Activated B cell treated with CpG ODN at 0.5 μM for 24 hours (primary cell): ENCODE measurements around the gene NME4. TPM values are rescaled to one million over a fixed set of nuclear protein-coding genes. Genes with fewer than 3 reads are reported as not detected.

ENCODE experiments used
- ATAC-seq: fragments of 200-7000 bp; cut with Tn5 transposase; one replicate; pipeline ENCODE4 v1.10.0; 2021; ENCODE audit warnings: low read depth, mild to moderate bottlenecking, moderate library complexity
- CTCF ChIA-PET: fragments of 350-600 bp; sonication (Branson Sonifier 250); formaldehyde crosslinking; loops from one replicate; lab custom pipeline; 2021; ENCODE audit warnings: antibody characterized with exemption; lab: Charles Lee
- POLR2A ChIA-PET: fragments of 350-600 bp; sonication (Branson Sonifier 250); formaldehyde crosslinking; loops from one replicate; lab custom pipeline; 2021; ENCODE audit warnings: antibody characterized with exemption; lab: Charles Lee
- DNase-seq: peaks from one replicate; pipeline ENCODE4 v3.0.0; 2022
- H3K27ac Mint-ChIP-seq: one replicate; pipeline ENCODE4 v1.8.0; 2020; ENCODE audit warnings: mixed read lengths
- H3K27me3 Mint-ChIP-seq: one replicate; pipeline ENCODE4 v1.8.0; 2021; ENCODE audit warnings: mixed read lengths
- H3K36me3 Mint-ChIP-seq: one replicate; pipeline ENCODE4 v1.8.0; 2021; ENCODE audit warnings: low read depth, mixed read lengths
- H3K4me1 Mint-ChIP-seq: one replicate; pipeline ENCODE4 v1.8.0; 2021; ENCODE audit warnings: mixed read lengths
- H3K4me3 Mint-ChIP-seq: one replicate; pipeline ENCODE4 v1.8.0; 2020; ENCODE audit warnings: mild to moderate bottlenecking, mixed read lengths
- H3K9me3 Mint-ChIP-seq: one replicate; pipeline ENCODE4 v1.8.0; 2020; ENCODE audit warnings: mixed read lengths
- CTCF ChIP-seq: fragments of 200-600 bp; IDR thresholded peaks from one replicate; pipeline ENCODE4 v1.8.0; 2022; ENCODE audit warnings: antibody characterized with exemption, mild to moderate bottlenecking
- intact Hi-C: fragments of 100-400 bp; cut with micrococcal nuclease; formaldehyde crosslinking; loops from one replicate; pipeline ENCODE4 v1.15.1; 2024
- total RNA-seq: library from RNA; stranded (reverse); gene quantifications from 2 replicates; pipeline ENCODE4 v1.2.3, GENCODE V29; 2022

Gene NME4
- total RNA-seq, 1 donor from 2014 or later, result 29.9 TPM

- Mint-ChIP-seq H3K27ac (no peak overlapping the region), H3K27me3 (no peaks in the 10 kb centered on the region), H3K4me3 (no peak overlapping the region), H3K4me1 (peaks cover 19% of the 10 kb centered on the region), H3K36me3 (peaks cover 14% of the 10 kb centered on the region), H3K9me3 (no peaks in the 10 kb centered on the region)
- DNase-seq, result no peak
- TF ChIP-seq CTCF, result no peak
- CTCF ChIA-PET, result no interaction called here
- POLR2A ChIA-PET, result no interaction called here
- no peak for ATAC-seq
- intact Hi-C loops, result no loop called here
Observed at GRCh38 chr16:444027-444426, 47.0 kb downstream of the NME4 start.

- POLR2A ChIA-PET, result no interaction called here
- H3K36me3 Mint-ChIP-seq, result peaks cover 9% of the 10 kb centered on the region
- H3K27me3 Mint-ChIP-seq, result no peaks in the 10 kb centered on the region
- intact Hi-C loops, result no loop called here
- no peak overlapping the region for H3K27ac Mint-ChIP-seq
- H3K4me1 Mint-ChIP-seq, result peaks cover 25% of the 10 kb centered on the region
- no peaks in the 10 kb centered on the region for H3K9me3 Mint-ChIP-seq
- H3K4me3 Mint-ChIP-seq, result no peak overlapping the region
- DNase-seq (no peak), ATAC-seq (no peak)
- TF ChIP-seq CTCF, result no peak
- CTCF ChIA-PET, result no interaction called here
Observed at GRCh38 chr16:445566-445965, 48.6 kb downstream of the NME4 start.

Other genes starting within 250 kb of the NME4 start
- gene HBZ, start 244.6 kb upstream of the NME4 start, total RNA-seq, result not detected in 2 replicates
- not detected in 2 replicates for gene HBM, start 231.2 kb upstream of the NME4 start, total RNA-seq
- gene HBA2, start 224.3 kb upstream of the NME4 start, total RNA-seq, result 90.7 and 104 TPM in 2 replicates
- gene HBA1, start 220.5 kb upstream of the NME4 start, total RNA-seq, result 109 and 111 TPM in 2 replicates
- gene HBQ1, start 216.7 kb upstream of the NME4 start, total RNA-seq, result not detected in 2 replicates
- gene LUC7L, start 167.8 kb upstream of the NME4 start, total RNA-seq, result 85.0 and 100 TPM in 2 replicates
- gene FAM234A, start 162.4 kb upstream of the NME4 start, total RNA-seq, result 45.9 and 49.6 TPM in 2 replicates
- not detected in 2 replicates for gene RGS11, start 121.3 kb upstream of the NME4 start, total RNA-seq
- gene ARHGDIG, start 116.6 kb upstream of the NME4 start, total RNA-seq, result not detected in 2 replicates
- not detected in 2 replicates for gene PDIA2, start 114.0 kb upstream of the NME4 start, total RNA-seq
- 27.9 and 30.6 TPM in 2 replicates for gene AXIN1, start 44.5 kb upstream of the NME4 start, total RNA-seq
- gene MRPL28, start 26.7 kb upstream of the NME4 start, total RNA-seq, result 82.4 and 87.3 TPM in 2 replicates
- gene PGAP6, start 15.2 kb upstream of the NME4 start, total RNA-seq, result 38.4 and 44.5 TPM in 2 replicates
- gene DECR2, start 4.7 kb downstream of the NME4 start, total RNA-seq, result 4.4 and 6.7 TPM in 2 replicates
- 32.2 and 35.4 TPM in 2 replicates for gene RAB11FIP3, start 28.4 kb downstream of the NME4 start, total RNA-seq
- gene CAPN15, start 130.5 kb downstream of the NME4 start, total RNA-seq, result 77.0 and 95.1 TPM in 2 replicates
- gene PRR35, start 163.2 kb downstream of the NME4 start, total RNA-seq, result not detected in 2 replicates
- 0.83 and 1.0 TPM in 2 replicates for gene NHLRC4, start 169.8 kb downstream of the NME4 start, total RNA-seq
- gene PIGQ, start 172.8 kb downstream of the NME4 start, total RNA-seq, result 46.7 and 53.1 TPM in 2 replicates
- 10.5 and 13.1 TPM in 2 replicates for gene RAB40C, start 192.9 kb downstream of the NME4 start, total RNA-seq
- gene WFIKKN1, start 233.8 kb downstream of the NME4 start, total RNA-seq, result 0.42 and 0.47 TPM in 2 replicates
- gene METTL26, start 239.1 kb downstream of the NME4 start, total RNA-seq, result 48.7 and 49.9 TPM in 2 replicates
- 29.4 and 38.9 TPM in 2 replicates for gene MCRIP2, start 244.6 kb downstream of the NME4 start, total RNA-seq